Measurements from ENCODE around the gene C1QTNF2.

C1QTNF2 gene

DNA sequence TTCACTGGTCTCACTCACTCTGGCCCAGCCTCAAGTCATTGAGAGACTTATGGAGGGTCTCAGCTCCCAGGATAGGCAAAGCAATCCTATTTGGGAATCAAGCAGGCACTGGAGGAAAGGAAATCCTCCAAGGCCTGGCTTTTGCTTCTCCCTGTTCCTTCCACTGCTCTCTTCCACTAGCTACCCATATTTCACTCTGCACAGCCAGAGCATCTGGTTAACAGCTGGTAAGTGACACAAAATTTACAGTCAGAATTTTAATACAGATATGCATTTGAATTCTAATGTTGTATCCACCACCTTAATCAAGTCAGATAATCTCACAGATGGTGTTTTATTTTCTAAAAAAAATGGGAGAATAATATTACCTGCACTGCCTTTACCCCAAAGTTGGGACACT is 868 bp upstream of the C1QTNF2 start:
- DNase-seq: no peak

- DNase-seq: no peak
These were observed 248 bp upstream of the C1QTNF2 start for GRCh38 chr5:160370713-160371034.

- no peak for DNase-seq
These were observed 2.5 kb downstream of the C1QTNF2 start for GRCh38 chr5:160367885-160368284.

DNA sequence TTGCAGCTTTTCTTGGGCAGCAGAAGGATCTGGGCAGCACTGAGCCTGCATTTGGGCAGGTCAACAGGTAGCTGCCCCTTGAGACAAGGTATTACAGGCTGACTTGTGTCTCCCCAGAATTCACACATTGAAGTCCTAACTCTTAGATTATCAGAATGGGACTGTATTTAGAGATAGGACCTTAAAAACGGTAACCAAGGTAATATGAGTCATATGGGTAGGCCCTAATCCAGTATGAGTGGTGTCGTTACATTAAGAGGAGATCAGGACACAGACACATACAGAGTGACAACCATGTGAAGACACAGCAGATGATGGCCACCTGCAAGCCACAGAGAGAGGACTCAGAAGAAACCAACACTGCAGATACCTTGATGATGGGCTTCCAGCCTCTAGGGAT is 3.2 kb downstream of the C1QTNF2 start:
- DNase-seq: no peak

GRCh38 chr5:160366230-160366629 is 4.2 kb downstream of the C1QTNF2 start:
- DNase-seq: no peak

DNA sequence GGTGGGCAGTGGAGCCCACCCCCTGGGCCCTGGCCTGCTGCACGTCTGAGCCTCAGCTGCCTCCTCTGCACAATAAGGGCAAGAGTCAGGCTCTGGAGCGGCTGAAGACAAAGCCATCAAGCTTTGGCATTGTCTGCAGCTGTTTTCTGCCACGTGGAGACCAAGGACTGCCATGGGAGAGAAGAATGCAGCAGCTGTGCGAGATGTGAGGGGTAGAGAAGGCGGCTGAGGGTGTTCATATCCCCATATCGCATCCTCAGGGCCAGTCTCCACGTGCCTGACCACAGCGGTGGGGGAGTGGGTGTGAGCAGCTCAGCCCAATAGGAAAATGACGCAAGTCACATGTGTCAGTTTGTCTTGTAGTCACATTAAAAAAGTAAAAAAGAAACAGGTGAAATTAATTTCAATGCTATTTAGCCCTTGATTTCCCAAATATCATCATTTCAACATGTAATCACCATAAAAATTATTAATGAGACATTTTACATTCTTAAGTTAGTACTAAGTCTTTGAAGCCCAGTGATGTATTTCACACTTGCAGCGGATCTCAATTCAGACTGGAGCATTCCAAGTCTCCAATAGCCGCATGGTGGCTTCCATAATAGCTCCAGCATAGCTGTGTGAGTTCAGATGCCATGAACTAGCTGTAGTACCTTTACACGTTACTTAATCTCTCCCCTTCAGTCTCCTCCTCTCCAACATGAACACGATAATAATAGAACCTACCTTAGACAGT is 6.6 kb downstream of the C1QTNF2 start:
- no peak for DNase-seq

DNA sequence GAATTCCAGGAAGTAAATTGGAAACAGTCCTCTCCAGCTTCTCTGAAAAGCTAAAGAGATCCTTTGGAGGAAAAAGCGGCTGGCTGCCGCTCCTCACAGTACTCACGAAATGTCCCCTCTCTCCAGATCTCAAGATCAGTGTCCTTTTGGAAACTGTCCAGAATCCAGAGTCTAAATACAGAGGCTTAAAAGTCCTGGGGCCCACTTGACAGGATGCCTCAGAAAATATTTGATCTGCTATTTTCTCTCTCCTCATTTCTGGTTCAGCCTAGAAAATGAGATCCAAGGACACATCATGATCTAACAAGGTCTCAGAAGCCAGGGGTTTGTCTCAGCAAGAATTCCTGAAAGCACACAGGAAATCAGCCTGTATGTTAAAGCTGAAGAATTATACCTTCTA is 7.2 kb downstream of the C1QTNF2 start:
- DNase-seq: no peak

- DNase-seq: no peak
These were observed 8.7 kb downstream of the C1QTNF2 start for GRCh38 chr5:160361624-160362228.

DNA sequence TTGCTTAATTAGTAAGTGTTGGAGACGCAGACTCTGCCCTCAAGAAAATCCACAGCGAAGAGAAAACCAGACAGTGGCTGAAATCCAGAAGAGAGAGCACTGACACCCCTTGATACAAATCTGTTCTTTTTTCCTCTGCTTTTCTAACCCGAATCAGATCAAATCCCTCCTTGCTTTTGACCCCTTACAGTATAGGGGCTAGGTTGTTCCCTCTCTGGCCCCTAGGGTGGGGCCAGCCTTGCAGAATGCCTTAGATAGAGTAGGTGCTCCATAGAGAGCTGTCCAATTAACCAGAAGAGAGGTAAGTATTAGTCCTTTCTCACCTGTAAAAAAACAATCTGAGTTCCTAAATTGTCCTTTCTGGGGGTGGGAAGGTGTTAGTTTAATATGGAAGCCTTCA is 10.1 kb downstream of the C1QTNF2 start:
- no peak for DNase-seq

- DNase-seq: no peak
These were observed 10.6 kb downstream of the C1QTNF2 start for GRCh38 chr5:160359816-160360215.

GRCh38 chr5:160359242-160359641 is 11.2 kb downstream of the C1QTNF2 start:
- DNase-seq: no peak

DNA sequence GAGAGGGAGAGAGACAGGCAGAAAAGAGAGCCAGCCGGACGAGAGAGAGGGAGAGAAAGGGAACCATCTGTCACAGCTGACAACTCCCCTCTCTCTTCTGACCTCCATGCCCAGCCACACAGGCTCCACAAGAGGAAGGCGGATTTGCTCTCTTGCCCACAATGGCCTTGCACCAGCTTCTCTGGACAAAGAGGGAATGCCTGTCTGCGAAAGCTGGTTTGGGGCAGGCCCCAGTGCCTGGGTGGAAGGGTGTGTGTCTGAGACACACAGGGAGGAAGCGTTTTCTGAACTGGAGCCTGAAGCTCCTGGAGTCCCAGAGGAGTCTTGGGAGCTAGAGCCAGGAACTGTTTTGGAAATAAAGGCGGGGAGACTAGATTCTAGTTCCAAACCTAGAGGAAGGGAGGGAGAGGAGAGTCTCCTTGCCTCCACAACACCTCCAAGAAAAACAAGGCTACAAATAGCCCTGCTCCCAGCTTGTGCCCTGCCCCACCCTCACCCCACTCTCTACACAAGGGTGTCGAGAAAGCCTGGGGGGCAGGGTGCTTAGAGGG is 12.5 kb downstream of the C1QTNF2 start:
- no peak for DNase-seq

GRCh38 chr5:160357394-160357793 is 13.0 kb downstream of the C1QTNF2 start:
- no peak for DNase-seq

- no peak for DNase-seq
These were observed 13.7 kb downstream of the C1QTNF2 start for GRCh38 chr5:160356550-160357347.

GRCh38 chr5:160354666-160355065 is 15.8 kb downstream of the C1QTNF2 start:
- no peak for DNase-seq

DNA sequence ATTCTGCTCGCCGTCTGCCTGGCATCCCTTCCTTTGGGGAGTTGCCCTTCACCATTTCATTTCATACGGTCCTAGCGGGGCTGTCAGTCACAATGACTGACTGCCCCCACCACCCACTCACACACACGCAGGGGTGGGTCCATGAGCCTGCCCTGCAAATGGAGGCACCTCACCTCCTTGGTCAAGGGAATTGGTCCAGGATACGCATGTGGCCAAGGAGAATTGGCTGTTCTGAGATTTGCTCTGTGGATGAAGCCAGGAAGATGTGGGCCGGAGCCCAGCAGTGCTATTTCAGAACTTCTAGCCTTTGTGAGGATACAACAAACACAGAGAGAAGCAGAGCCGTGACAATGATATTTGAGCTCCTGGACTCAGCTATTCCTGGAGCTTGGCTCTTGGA is 17.0 kb downstream of the C1QTNF2 start:
- no peak for DNase-seq

DNA sequence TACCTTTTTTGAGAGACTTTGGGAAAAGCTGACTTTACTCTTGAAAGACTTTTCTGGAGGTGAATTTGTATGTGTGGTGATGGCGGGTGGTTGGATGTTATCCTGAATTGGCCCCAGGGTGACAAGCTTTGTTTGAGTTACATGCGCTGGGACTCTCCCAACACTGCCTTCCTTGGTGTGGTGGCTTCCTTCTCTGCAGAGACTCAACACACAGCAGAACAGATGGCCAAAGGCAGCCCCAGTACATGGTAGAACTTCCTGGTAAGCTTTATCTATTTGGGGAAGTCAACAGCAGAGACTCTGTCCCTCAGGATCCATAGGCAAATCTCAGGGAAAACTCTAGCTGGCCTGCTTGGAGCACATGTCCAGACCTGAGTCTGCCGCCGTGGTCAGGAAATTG is 18.1 kb downstream of the C1QTNF2 start:
- DNase-seq: no peak

DNA sequence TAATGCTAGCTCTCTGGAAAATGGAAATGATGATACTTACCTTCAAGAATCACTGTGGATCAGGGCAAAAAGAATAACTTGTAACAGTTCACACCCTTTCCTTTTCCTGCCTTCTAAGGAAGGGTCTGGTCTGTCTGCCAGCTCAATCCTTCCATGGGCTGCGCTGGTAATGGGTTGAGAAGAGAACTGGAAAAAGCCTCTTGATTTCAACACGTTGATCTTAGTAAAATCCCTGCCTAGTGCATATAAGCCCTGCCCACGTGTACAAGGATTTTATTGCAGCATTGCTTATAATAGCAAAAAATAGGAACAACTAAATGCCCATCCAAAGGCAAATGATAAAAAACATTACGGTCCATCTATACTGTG is 20.5 kb downstream of the C1QTNF2 start:
- DNase-seq: no peak

- no peak for DNase-seq
These were observed 21.0 kb downstream of the C1QTNF2 start for GRCh38 chr5:160349249-160349934.

DNA sequence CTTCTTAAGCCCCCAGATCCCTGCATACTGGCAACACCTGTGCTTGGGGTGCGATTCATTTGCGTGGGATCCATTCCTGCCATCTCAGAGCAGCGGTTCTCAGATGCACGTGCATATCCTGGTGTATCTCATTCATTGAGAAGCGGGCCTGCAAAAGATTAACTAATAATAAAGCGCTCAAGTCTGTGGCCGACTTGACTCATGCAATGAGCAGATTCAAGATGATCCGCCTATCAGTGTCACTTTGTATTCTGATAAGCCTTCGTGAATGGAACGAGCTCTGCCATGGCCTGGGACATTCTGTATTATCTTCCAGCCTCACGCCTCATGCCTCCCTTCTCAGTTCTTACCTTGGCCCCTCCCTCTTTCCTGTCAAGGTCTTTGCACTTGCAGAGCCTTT is 22.3 kb downstream of the C1QTNF2 start:
- no peak for DNase-seq

GRCh38 chr5:160347448-160347847 is 23.0 kb downstream of the C1QTNF2 start:
- no peak for DNase-seq

DNA sequence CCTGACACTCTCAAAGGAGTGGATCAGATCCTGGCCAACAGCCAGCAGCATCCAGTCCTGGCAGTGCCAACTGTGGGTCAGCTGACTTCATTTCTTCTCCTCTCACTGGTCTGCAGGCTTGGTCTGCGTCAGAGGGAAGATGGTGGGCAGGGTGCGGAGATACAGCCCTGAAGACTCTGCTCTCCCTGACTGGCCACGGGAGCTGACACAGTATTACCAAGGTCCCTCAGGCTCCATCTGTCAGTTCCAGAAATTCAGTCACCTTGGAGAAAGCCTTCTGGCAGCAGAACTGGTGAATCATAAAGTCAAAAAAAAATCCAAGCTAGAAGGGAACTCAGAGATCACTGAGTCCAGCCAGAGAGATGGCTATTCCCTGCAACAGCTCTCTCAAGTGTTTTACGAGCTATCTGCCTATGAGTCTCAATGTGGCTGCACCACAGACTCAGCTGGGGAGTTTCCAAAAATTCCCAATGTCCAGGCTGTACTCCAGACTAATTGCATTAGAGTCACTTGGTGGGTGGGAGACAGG is 27.9 kb downstream of the C1QTNF2 start:
- DNase-seq: no peak

- DNase-seq: no peak
These were observed 29.0 kb downstream of the C1QTNF2 start for GRCh38 chr5:160341309-160341870.
